ENCODE data around the gene ANKMY1.

ANKMY1 gene

GRCh38 chr2:240584486-240585031 is 26.8 kb upstream of the ANKMY1 start:
- peaks cover 48% of the 10 kb centered on the region for H3K79me2 ChIP-seq (ENCODE audit: insufficient read depth, low read depth)
- no peaks in the 10 kb centered on the region for H3K36me3 ChIP-seq (ENCODE audit: insufficient read depth)
- H3K4me3 ChIP-seq (IDR thresholded peaks at IDR 0.05; ENCODE audit: insufficient read depth, low read depth, low read length): no peak overlapping the region
- H3K27me3 ChIP-seq (ENCODE audit: insufficient read depth, low read depth): no peaks in the 10 kb centered on the region
- no peak overlapping the region for H2AFZ ChIP-seq (ENCODE audit: low read depth)
- TF ChIP-seq CTCF (conservative IDR thresholded peaks at IDR 0.05; ENCODE audit: low read depth, low read length): no peak
- H3K4me2 ChIP-seq: peak overlapping the region; percentile 70
- peak overlapping the region; percentile 86; the same call in 1 of the 2 replicates for H3K9ac ChIP-seq
- H3K27ac ChIP-seq: peak overlapping the region; percentile 86
- H4K20me1 ChIP-seq (ENCODE audit: insufficient read depth): no peaks in the 10 kb centered on the region
- peaks cover 62% of the 10 kb centered on the region for H3K4me1 ChIP-seq (ENCODE audit: low read depth, poor library complexity, severe bottlenecking)

DNA sequence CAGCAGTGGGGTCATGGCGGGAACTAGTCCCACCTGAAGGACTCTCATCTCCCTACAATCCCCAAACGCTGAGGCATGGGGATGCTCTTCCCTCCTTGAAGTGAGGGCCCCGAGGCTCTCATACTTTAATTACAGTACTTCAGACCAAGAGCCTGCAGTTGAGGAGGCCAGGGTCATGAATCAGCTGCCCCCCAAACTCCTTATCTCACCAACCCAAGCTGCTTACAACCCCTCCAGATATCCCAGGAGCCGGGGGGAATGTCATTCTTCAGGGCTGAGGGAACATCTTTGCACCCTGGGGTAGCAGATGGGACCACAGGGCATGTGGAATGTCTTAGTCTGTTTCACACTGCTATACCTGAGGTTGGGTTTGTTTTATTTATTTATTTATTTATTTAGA is 26.0 kb upstream of the ANKMY1 start:
- Histone ChIP-seq H3K4me3 (IDR thresholded peaks at IDR 0.05; ENCODE audit: insufficient read depth, low read depth, low read length) (no peak overlapping the region), H4K20me1 (ENCODE audit: insufficient read depth) (no peaks in the 10 kb centered on the region), H3K9ac (peak overlapping the region; percentile 51; the same call in 1 of the 2 replicates), H3K27me3 (ENCODE audit: insufficient read depth, low read depth) (no peaks in the 10 kb centered on the region), H3K4me1 (ENCODE audit: low read depth, poor library complexity, severe bottlenecking) (peaks cover 70% of the 10 kb centered on the region), H3K79me2 (ENCODE audit: insufficient read depth, low read depth) (peaks cover 41% of the 10 kb centered on the region), H3K4me2 (peak overlapping the region; percentile 70), H2AFZ (ENCODE audit: low read depth) (no peak overlapping the region), H3K36me3 (ENCODE audit: insufficient read depth) (no peaks in the 10 kb centered on the region), H3K27ac (peak overlapping the region; percentile 86)
- TF ChIP-seq CTCF (conservative IDR thresholded peaks at IDR 0.05; ENCODE audit: low read depth, low read length): no peak

GRCh38 chr2:240582781-240583180 is 25.0 kb upstream of the ANKMY1 start:
- Histone ChIP-seq H4K20me1 (ENCODE audit: insufficient read depth) (no peaks in the 10 kb centered on the region), H3K4me1 (ENCODE audit: low read depth, poor library complexity, severe bottlenecking) (peaks cover 72% of the 10 kb centered on the region), H3K4me2 (peak overlapping the region; percentile 70; the same call in 1 of the 2 replicates), H3K36me3 (ENCODE audit: insufficient read depth) (no peaks in the 10 kb centered on the region), H3K79me2 (ENCODE audit: insufficient read depth, low read depth) (peaks cover 31% of the 10 kb centered on the region), H3K27me3 (ENCODE audit: insufficient read depth, low read depth) (no peaks in the 10 kb centered on the region), H2AFZ (ENCODE audit: low read depth) (no peak overlapping the region), H3K9ac (no peak overlapping the region), H3K27ac (no peak overlapping the region), H3K4me3 (IDR thresholded peaks at IDR 0.05; ENCODE audit: insufficient read depth, low read depth, low read length) (no peak overlapping the region)
- TF ChIP-seq CTCF (conservative IDR thresholded peaks at IDR 0.05; ENCODE audit: low read depth, low read length): no peak

- TF ChIP-seq CTCF (conservative IDR thresholded peaks at IDR 0.05; ENCODE audit: low read depth, low read length): no peak
- Histone ChIP-seq H3K36me3 (ENCODE audit: insufficient read depth) (no peaks in the 10 kb centered on the region), H3K27me3 (ENCODE audit: insufficient read depth, low read depth) (no peaks in the 10 kb centered on the region), H4K20me1 (ENCODE audit: insufficient read depth) (no peaks in the 10 kb centered on the region), H2AFZ (ENCODE audit: low read depth) (no peak overlapping the region), H3K4me2 (no peak overlapping the region), H3K4me3 (IDR thresholded peaks at IDR 0.05; ENCODE audit: insufficient read depth, low read depth, low read length) (no peak overlapping the region), H3K27ac (no peak overlapping the region), H3K4me1 (ENCODE audit: low read depth, poor library complexity, severe bottlenecking) (peaks cover 82% of the 10 kb centered on the region), H3K9ac (no peak overlapping the region), H3K79me2 (ENCODE audit: insufficient read depth, low read depth) (peaks cover 27% of the 10 kb centered on the region; the same call in 1 of the 2 replicates)
These were observed 24.0 kb upstream of the ANKMY1 start for GRCh38 chr2:240581811-240582210.
